Endothelial cell of umbilical vein (primary cell): ENCODE measurements around the gene TNIP1. TPM values are rescaled to one million over a fixed set of nuclear protein-coding genes. Genes with fewer than 3 reads are reported as not detected.

Experiments used
- BruUV-seq: library from RNA; stranded (reverse); fragments of 400-500 nt; replicated peaks from 2 replicates; lab custom pipeline; 2021; lab: Mats Ljungman, UMichigan
- CTCF ChIA-PET: fragments of 300-600, 350-600 bp; sonication (Branson Sonifier 250); formaldehyde crosslinking; loops from one replicate; lab custom pipeline; 2021; ENCODE audit warnings: antibody characterized with exemption, inconsistent platforms; lab: Charles Lee
- POLR2A ChIA-PET: fragments of 300-600, 350-600 bp; sonication (Branson Sonifier 250); formaldehyde crosslinking; loops from one replicate; lab custom pipeline; 2021; ENCODE audit warnings: antibody characterized with exemption, inconsistent platforms; lab: Charles Lee
- DNase-seq: peaks from one replicate; pipeline ENCODE4 v3.0.0-alpha.2; 2011; ENCODE audit warnings: low read depth, low spot score
- FAIRE-seq: peaks from 2 replicates; lab custom pipeline; 2011; peaks lifted over from hg19 to GRCh38; lab: Jason Lieb, UNC
- H2AFZ ChIP-seq: 2 replicates; pipeline ENCODE4 v1.6.0; 2012; ENCODE audit warnings: low read depth, low read length, control low read depth, inconsistent platforms
- H3K27ac ChIP-seq: 2 replicates; pipeline ENCODE4 v1.5.1; 2011; ENCODE audit warnings: low read depth, mild to moderate bottlenecking, control low read depth, low read length, moderate library complexity; ENCODE audit not compliant: insufficient read depth
- H3K27me3 ChIP-seq, 2 experiments: 2 replicates each; pipeline versions ENCODE4 v1.6.0 to v1.6.1; 2011; ENCODE audit warnings: low read length in 2 of 2, mixed read lengths in 1 of 2; ENCODE audit not compliant: control insufficient read depth in 2 of 2, insufficient read depth in 2 of 2
- H3K36me3 ChIP-seq, 2 experiments: 2 replicates in 1 of 2; 3 replicates in 1 of 2; pipeline ENCODE4 v1.5.1; 2011; ENCODE audit warnings: low read length in 2 of 2, mild to moderate bottlenecking in 1 of 2, moderate library complexity in 1 of 2; ENCODE audit not compliant: control insufficient read depth in 2 of 2, insufficient read depth in 2 of 2; ENCODE audit errors: extremely low read depth in 1 of 2
- H3K4me1 ChIP-seq: 3 replicates; pipeline ENCODE4 v1.5.1; 2011; ENCODE audit warnings: mild to moderate bottlenecking, low read length; ENCODE audit not compliant: control insufficient read depth, insufficient read depth; ENCODE audit errors: extremely low read depth
- H3K4me2 ChIP-seq: 2 replicates; pipeline ENCODE4 v1.6.1; 2011; ENCODE audit warnings: low read length, control low read depth, mixed read lengths; ENCODE audit not compliant: insufficient read depth
- H3K4me3 ChIP-seq, 3 experiments: fragments of 200-600 bp in 1 of 3; sonication (generic), shearing (Covaris generic) in 1 of 3; replicated peaks in 1 of 3; 2 replicates each; pipeline ENCODE4 v1.5.1; 2011 to 2016; ENCODE audit warnings: control low read depth in 3 of 3, low read length in 3 of 3, mild to moderate bottlenecking in 2 of 3, inconsistent platforms in 1 of 3, low read depth in 1 of 3, moderate library complexity in 1 of 3; ENCODE audit not compliant: insufficient read depth in 1 of 3
- H3K79me2 ChIP-seq: 2 replicates; pipeline ENCODE4 v1.6.0; 2012; ENCODE audit warnings: low read length, inconsistent platforms; ENCODE audit not compliant: control insufficient read depth, insufficient read depth
- H3K9ac ChIP-seq: replicated peaks from 2 replicates; pipeline ENCODE3; 2011; ENCODE audit warnings: low read length, control low read depth; ENCODE audit not compliant: insufficient read depth; ENCODE audit errors: extremely low read depth
- H3K9me1 ChIP-seq: replicated peaks from 3 replicates; pipeline ENCODE4 v1.6.0; 2011; ENCODE audit warnings: mild to moderate bottlenecking, low read length; ENCODE audit not compliant: control insufficient read depth, insufficient read depth; ENCODE audit errors: extremely low read depth
- H3K9me3 ChIP-seq: replicated peaks from 2 replicates; pipeline ENCODE4 v1.5.1; 2012; ENCODE audit warnings: low read length, inconsistent platforms; ENCODE audit not compliant: control insufficient read depth, insufficient read depth
- H4K20me1 ChIP-seq: replicated peaks from 2 replicates; pipeline ENCODE3; 2011; ENCODE audit warnings: mild to moderate bottlenecking, low read length; ENCODE audit not compliant: control insufficient read depth, insufficient read depth; ENCODE audit errors: extremely low read depth
- EZH2 ChIP-seq: IDR thresholded peaks from 2 replicates; pipeline ENCODE4 v1.6.1; 2012; ENCODE audit warnings: borderline replicate concordance, low read depth, mild to moderate bottlenecking, moderate library complexity, low read length, inconsistent platforms; ENCODE audit not compliant: severe bottlenecking
- FOS ChIP-seq: IDR thresholded peaks from 2 replicates; pipeline ENCODE4 v1.6.1; 2011; ENCODE audit warnings: mild to moderate bottlenecking, low read length, moderate library complexity, borderline replicate concordance; ENCODE audit not compliant: insufficient read depth
- GATA2 ChIP-seq: IDR thresholded peaks from 2 replicates; pipeline ENCODE4 v1.7.0; 2011; ENCODE audit warnings: low read depth, mild to moderate bottlenecking, moderate library complexity, mixed read lengths, low read length; ENCODE audit not compliant: insufficient read length, insufficient read depth
- MYC ChIP-seq: IDR thresholded peaks from one replicate; pipeline ENCODE4 v1.6.1; 2011; ENCODE audit warnings: mild to moderate bottlenecking, low read depth, low read length
- POLR2A ChIP-seq: IDR thresholded peaks from 2 replicates; pipeline ENCODE4 v1.6.1; 2012; ENCODE audit warnings: low read depth, mild to moderate bottlenecking, control low read depth, low read length
- dilution Hi-C: fragments of 300-500 bp; cut with MboI; formaldehyde crosslinking; loops from one replicate; pipeline ENCODE4 v1.15.0; 2019; ENCODE audit warnings: low sequenced_read_pairs; ENCODE audit not compliant: extremely low pct_ligation_motif_present
- intact Hi-C: fragments of 100-400 bp; cut with micrococcal nuclease; formaldehyde crosslinking; loops from one replicate; pipeline ENCODE4 v1.10.0; 2022
- polyA plus RNA-seq, 4 experiments: library from polyadenylated mRNA; depleted of rRNA in 3 of 4; stranded (reverse) in 3 of 4; unstranded in 1 of 4; fragments of >200 nt; gene quantifications; 2 replicates each; pipeline versions ENCODE4 v1.2.1 to v1.2.3, GENCODE V29; 2011 to 2012; ENCODE audit warnings: missing spikeins in 1 of 4
- total RNA-seq: library from RNA; stranded (reverse); gene quantifications from 2 replicates; pipeline ENCODE4 v1.2.3, GENCODE V29; 2021
- TF ChIP-seq, protein P1 (sequence below), 2 donors: IDR thresholded peaks; 1 replicate in 1 of 2; 2 replicates in 1 of 2; pipeline ENCODE4 v1.5.1; 2011; ENCODE audit warnings: low read length in 2 of 2, mild to moderate bottlenecking in 2 of 2, moderate library complexity in 2 of 2, control low read depth in 1 of 2, inconsistent platforms in 1 of 2, low read depth in 1 of 2; ENCODE audit not compliant: insufficient read depth in 1 of 2; ENCODE audit errors: extremely low read depth in 1 of 2
- TF ChIP-seq, protein P2 (sequence below): IDR thresholded peaks from 2 replicates; pipeline ENCODE4 v1.6.1; 2011; ENCODE audit not compliant: insufficient read depth, insufficient read length

The TNIP1 gene
- total and polyA plus RNA-seq, 2 donors (not counting 3 experiments of a cell fraction or from before 2014, with no cell fraction given), result 43.0 to 96.8 TPM

DNA sequence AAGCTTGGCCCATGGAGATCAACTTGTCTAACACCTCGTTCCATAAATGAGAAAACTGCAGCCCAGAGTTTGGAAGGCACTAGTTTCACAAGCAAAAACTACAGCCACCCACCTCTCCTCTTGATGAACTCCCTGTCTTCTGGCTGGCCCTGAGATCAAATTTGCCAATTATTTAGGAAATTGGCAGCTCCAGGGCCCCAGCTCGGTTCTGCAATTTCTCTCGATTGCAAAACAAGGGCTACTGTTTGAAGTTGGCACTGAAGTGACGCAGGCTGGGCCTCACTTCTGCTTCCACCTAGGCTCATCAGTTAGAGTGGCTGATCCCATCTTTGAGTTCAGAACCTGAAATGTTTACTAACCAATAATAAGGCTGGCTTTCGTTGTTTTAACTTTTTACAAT is 64.1 kb downstream of the TNIP1 start:
- H3K27me3 ChIP-seq, result peaks cover 3 to 9% of the 10 kb centered on the region in 2 experiments
- no TSS peak for BruUV-seq
- H3K9ac ChIP-seq, result no peak overlapping the region
- CTCF ChIA-PET, result interaction anchor here (1.0 to 1.5 kb wide), 4 partner anchors 15 to 109 kb away, joined by 3 to 5 read pairs (median 3); no protein-coding TSS in a partner anchor
- POLR2A ChIA-PET, result no interaction called here
- intact Hi-C loops (no loop called here), dilution Hi-C loops (no loop called here)
- no peak overlapping the region for H3K4me3 ChIP-seq
- H3K79me2 ChIP-seq, result no peaks in the 10 kb centered on the region
- no peak overlapping the region for H2AFZ ChIP-seq
- H3K4me2 ChIP-seq, result no peak overlapping the region
- H3K9me1 ChIP-seq, result no peaks in the 10 kb centered on the region
- H3K9me3 ChIP-seq, result no peaks in the 10 kb centered on the region
- DNase-seq (no peak), FAIRE-seq (no peak)
- no peak overlapping the region for H3K27ac ChIP-seq
- no peaks in the 10 kb centered on the region for H4K20me1 ChIP-seq
- no peaks in the 10 kb centered on the region for H3K36me3 ChIP-seq
- no peak for TF ChIP-seq FOS
- TF ChIP-seq, protein P1, sequence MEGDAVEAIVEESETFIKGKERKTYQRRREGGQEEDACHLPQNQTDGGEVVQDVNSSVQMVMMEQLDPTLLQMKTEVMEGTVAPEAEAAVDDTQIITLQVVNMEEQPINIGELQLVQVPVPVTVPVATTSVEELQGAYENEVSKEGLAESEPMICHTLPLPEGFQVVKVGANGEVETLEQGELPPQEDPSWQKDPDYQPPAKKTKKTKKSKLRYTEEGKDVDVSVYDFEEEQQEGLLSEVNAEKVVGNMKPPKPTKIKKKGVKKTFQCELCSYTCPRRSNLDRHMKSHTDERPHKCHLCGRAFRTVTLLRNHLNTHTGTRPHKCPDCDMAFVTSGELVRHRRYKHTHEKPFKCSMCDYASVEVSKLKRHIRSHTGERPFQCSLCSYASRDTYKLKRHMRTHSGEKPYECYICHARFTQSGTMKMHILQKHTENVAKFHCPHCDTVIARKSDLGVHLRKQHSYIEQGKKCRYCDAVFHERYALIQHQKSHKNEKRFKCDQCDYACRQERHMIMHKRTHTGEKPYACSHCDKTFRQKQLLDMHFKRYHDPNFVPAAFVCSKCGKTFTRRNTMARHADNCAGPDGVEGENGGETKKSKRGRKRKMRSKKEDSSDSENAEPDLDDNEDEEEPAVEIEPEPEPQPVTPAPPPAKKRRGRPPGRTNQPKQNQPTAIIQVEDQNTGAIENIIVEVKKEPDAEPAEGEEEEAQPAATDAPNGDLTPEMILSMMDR (IDR thresholded peaks at IDR 0.05; ENCODE audit: extremely low read depth in 1 of 2, insufficient read depth in 1 of 2, low read depth in 1 of 2, low read length in 2 of 2), result no peak
- no peak for TF ChIP-seq GATA2
- no peak for TF ChIP-seq POLR2A
- TF ChIP-seq EZH2, result no peak
- TF ChIP-seq, protein P2, sequence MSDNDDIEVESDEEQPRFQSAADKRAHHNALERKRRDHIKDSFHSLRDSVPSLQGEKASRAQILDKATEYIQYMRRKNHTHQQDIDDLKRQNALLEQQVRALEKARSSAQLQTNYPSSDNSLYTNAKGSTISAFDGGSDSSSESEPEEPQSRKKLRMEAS, result no peak
- TF ChIP-seq MYC, result no peak
- peaks cover 7% of the 10 kb centered on the region for H3K4me1 ChIP-seq
